GM21423 (cell line): Measurements from ENCODE around the gene SEZ6.

Source experiments
- ATAC-seq: cut with Tn5 transposase; IDR thresholded peaks from one replicate; pipeline ENCODE4 v1.9.1; 2021; ENCODE audit warnings: mild to moderate bottlenecking, moderate library complexity; ENCODE audit not compliant: unreplicated experiment

Gene SEZ6

DNA sequence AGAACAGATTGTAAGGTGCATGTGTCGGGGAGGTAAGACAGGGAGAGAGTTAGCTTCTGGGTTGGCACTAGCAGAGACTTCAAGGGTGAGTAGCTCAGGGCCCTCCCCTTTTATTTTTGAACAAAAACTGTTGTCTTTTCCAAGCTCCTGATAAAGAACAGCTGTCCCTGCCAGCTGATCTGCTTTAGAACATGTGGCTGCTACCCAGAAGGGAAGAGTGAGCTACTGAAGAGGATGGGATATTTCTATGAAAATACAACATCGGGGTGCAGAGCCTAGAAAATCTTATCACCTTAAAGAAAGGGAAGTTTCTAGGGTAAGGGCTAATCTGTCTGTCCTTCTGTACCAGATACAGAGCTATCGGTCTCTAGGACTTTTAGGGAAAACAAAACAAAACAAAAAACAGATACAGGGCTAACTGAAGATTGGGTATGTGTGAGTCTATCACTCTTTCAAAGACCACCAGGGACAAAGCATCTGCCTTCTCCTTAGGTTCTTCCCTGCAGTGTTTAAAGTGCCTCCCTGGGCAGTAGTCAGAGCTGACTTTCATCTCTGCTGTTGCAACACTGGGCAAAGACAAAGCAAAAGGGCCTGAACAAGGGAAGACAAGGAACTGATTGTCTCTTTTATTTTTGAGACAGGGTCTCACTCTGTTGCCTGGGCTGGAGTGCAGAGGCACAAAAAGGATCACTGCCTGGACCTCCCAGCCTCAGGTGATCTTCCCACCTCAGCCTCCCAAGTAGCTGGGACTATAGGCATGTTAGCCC, 97.9 kb downstream of the SEZ6 start:
- no peak for ATAC-seq

DNA sequence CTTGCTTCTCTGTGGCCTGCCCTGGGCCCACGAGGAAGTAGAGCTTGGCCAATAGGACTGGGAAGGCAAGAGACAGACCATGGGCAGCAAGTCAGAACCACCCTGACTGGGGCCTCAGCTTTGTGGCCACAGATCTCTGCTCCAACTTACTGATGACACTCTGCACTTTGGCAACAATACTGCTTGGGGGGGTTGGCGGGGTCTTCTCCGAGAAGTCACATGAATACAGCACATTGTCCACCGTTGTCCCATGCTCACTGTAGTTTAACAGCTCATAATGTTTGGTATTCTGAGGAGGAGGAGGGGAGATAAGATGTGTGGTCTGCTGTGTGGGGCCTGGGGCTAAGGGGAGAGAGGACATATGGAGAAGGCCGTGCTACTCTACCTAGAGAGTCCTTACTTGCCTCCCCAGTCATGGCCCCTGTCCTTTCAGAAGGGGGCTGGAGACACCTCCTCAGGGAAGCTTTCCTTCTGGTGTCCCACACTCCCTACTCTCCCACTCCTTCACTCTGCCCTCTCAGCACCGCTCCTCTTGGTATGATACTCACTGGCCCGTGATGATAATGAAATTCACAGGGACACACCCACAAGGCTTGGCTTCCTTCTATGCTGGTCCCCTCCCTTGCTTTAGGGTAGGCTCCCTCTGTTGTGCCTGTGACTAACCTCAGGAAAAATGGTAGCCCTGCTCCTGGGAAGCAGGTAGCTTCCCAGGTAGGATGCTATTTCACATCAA, 99.0 kb downstream of the SEZ6 start:
- no peak for ATAC-seq

DNA sequence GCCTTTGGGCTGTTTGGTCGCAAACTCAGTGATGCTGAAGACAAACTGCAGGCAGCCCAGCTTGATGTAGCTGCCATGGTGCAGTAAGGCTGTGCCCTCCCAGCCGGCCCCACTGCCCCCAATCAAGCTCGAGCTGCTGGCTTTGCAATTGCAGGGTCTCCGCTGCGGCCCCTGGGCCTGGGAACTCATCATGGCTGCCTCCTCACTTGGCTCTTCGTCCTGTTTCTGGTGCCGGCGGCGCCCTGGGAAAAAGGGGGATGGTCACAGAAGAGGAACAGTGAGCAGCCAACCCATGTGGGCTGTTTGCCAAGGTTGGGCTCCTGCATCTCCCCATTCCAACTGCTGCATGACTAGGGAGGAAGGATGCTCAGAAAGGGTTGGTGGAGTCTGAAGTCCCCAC, 99.6 kb downstream of the SEZ6 start:
- ATAC-seq: no peak
